SU-DHL-6 (cell line): ENCODE results near the gene NUFIP1.

Source experiments
- EZH2phosphoT487 ChIP-seq: fragments of 200-600 bp; sonication (generic), shearing (Covaris generic); conservative IDR thresholded peaks from 2 replicates; pipeline ENCODE4 v1.6.1; 2018; ENCODE audit warnings: mild to moderate bottlenecking, antibody characterized with exemption, low read length, moderate library complexity, mixed read lengths
- TF ChIP-seq, protein P1 (sequence below): fragments of 200-600 bp; sonication (generic); IDR thresholded peaks from one replicate; pipeline ENCODE4 v1.5.1; 2017; ENCODE audit warnings: antibody characterized with exemption, mild to moderate bottlenecking, low read length, moderate library complexity; ENCODE audit not compliant: insufficient read depth, poor library complexity, severe bottlenecking

DNA sequence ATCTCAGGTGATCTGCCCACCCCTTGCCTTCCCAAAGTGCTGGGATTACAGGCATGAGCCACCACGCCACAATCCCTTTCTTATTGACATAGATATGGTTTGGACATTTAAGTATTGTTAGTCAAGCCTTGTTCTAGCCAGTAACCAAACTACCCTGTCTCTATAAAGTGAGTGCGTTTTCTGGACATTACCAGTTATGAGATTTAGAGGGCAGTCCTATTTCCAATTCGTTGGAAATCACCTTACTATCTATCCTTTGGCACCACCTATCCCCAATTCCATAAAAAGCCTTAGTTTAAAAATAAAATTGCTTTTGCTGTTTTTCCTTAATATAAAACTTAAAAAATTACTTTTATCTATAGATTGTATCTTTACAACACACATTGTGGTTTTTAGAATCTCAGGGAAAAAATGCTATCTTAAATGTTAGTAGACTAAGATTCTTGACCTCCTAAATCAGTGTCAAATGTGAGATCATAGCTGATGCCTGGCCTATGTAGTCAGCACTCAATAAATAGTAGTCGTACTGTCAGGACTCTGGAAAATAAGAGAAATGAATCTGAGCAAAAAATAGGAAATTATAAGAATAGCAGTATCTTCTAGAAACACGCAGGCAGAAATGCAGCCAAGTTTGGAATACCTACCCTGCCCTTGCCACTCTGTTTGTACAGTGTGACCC lies 57.0 kb downstream of the NUFIP1 start:
- TF ChIP-seq, protein P1, sequence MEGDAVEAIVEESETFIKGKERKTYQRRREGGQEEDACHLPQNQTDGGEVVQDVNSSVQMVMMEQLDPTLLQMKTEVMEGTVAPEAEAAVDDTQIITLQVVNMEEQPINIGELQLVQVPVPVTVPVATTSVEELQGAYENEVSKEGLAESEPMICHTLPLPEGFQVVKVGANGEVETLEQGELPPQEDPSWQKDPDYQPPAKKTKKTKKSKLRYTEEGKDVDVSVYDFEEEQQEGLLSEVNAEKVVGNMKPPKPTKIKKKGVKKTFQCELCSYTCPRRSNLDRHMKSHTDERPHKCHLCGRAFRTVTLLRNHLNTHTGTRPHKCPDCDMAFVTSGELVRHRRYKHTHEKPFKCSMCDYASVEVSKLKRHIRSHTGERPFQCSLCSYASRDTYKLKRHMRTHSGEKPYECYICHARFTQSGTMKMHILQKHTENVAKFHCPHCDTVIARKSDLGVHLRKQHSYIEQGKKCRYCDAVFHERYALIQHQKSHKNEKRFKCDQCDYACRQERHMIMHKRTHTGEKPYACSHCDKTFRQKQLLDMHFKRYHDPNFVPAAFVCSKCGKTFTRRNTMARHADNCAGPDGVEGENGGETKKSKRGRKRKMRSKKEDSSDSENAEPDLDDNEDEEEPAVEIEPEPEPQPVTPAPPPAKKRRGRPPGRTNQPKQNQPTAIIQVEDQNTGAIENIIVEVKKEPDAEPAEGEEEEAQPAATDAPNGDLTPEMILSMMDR = no peak
- TF ChIP-seq EZH2phosphoT487 = no peak
